B cell (primary cell): Measurements from ENCODE around the gene MOV10L1. TPM values are rescaled to one million over a fixed set of nuclear protein-coding genes. Genes with fewer than 3 reads are reported as not detected.

Experiments used
- ATAC-seq: fragments of 200-7000 bp; cut with Tn5 transposase; one replicate; pipeline ENCODE4 v1.10.0; 2021; ENCODE audit warnings: low read depth, mild to moderate bottlenecking, moderate number of reproducible peaks, moderate library complexity
- CTCF ChIA-PET: fragments of 350-600 bp; sonication (Branson Sonifier 250); formaldehyde crosslinking; loops from one replicate; lab custom pipeline; 2021; ENCODE audit warnings: antibody characterized with exemption, inconsistent platforms; lab: Charles Lee
- POLR2A ChIA-PET: fragments of 350-600 bp; sonication (Branson Sonifier 250); formaldehyde crosslinking; loops from one replicate; lab custom pipeline; 2021; ENCODE audit warnings: antibody characterized with exemption; lab: Charles Lee
- DNase-seq: peaks from one replicate; pipeline ENCODE4 v3.0.0; 2013
- H2AFZ ChIP-seq: 2 replicates; pipeline ENCODE4 v1.6.1; 2012; ENCODE audit warnings: mild to moderate bottlenecking, low read depth, low read length; ENCODE audit not compliant: insufficient read depth, poor library complexity, severe bottlenecking
- H3K27ac ChIP-seq, 2 donors: 1 replicate in 1 of 2; 2 replicates in 1 of 2; pipeline ENCODE4 v1.5.1; 2012 to 2013; ENCODE audit warnings: low read length in 2 of 2, mild to moderate bottlenecking in 2 of 2, moderate library complexity in 1 of 2
- H3K27me3 ChIP-seq, 4 experiments: fragments of 200-600 bp in 1 of 4; sonication (generic) in 1 of 4; replicated peaks in 1 of 4; 1 replicate in 2 of 4; 2 replicates in 2 of 4; pipeline versions ENCODE4 v1.6.1 to v1.7.0; 2013 to 2016; ENCODE audit warnings: low read length in 3 of 4, mild to moderate bottlenecking in 2 of 4, mixed read lengths in 1 of 4, moderate library complexity in 1 of 4; ENCODE audit not compliant: insufficient read depth in 4 of 4, control insufficient read depth in 3 of 4; ENCODE audit errors: control extremely low read depth in 1 of 4
- H3K36me3 ChIP-seq, 2 experiments: replicated peaks in 1 of 2; 1 replicate in 1 of 2; 2 replicates in 1 of 2; pipeline versions ENCODE4 v1.6.1 to v1.7.1; 2013; ENCODE audit warnings: low read length in 1 of 2; ENCODE audit not compliant: insufficient read depth in 2 of 2, control insufficient read depth in 1 of 2; ENCODE audit errors: control extremely low read depth in 1 of 2, extremely low read depth in 1 of 2
- H3K4me1 ChIP-seq, 2 donors: fragments of 200-600 bp in 1 of 2; sonication (generic) in 1 of 2; 1 replicate in 1 of 2; 2 replicates in 1 of 2; pipeline versions ENCODE4 v1.5.1 to v1.6.1; 2013 to 2017; ENCODE audit warnings: low read length in 2 of 2; ENCODE audit not compliant: control insufficient read depth in 2 of 2, insufficient read depth in 2 of 2
- H3K4me2 ChIP-seq: replicated peaks from 2 replicates; pipeline ENCODE3; 2012; ENCODE audit warnings: mild to moderate bottlenecking, low read depth, low read length; ENCODE audit not compliant: poor library complexity, severe bottlenecking
- H3K4me3 ChIP-seq, 5 experiments: fragments of 200-600 bp in 1 of 5; sonication (generic) in 1 of 5; 1 replicate in 3 of 5; 2 replicates in 2 of 5; pipeline versions ENCODE4 v1.5.1 to v1.7.0; 2011 to 2016; ENCODE audit warnings: low read length in 4 of 5, mild to moderate bottlenecking in 4 of 5, low read depth in 2 of 5, control low read depth in 1 of 5, moderate library complexity in 1 of 5; ENCODE audit not compliant: insufficient read depth in 1 of 5; ENCODE audit errors: control extremely low read depth in 1 of 5, extremely low read depth in 1 of 5
- H3K79me2 ChIP-seq: fragments of 200-600 bp; sonication (generic); one replicate; pipeline ENCODE4 v1.6.0; 2016; ENCODE audit warnings: low read length; ENCODE audit not compliant: control insufficient read depth, insufficient read depth
- H3K9ac ChIP-seq: fragments of 200-600 bp; sonication (generic); 2 replicates; pipeline ENCODE4 v1.6.1; 2017; ENCODE audit warnings: mild to moderate bottlenecking, low read length, moderate library complexity
- H3K9me3 ChIP-seq, 3 donors: one replicate each; pipeline versions ENCODE4 v1.6.1 to v1.7.1; 2013; ENCODE audit warnings: low read length in 2 of 3; ENCODE audit not compliant: control insufficient read depth in 2 of 3, insufficient read depth in 1 of 3; ENCODE audit errors: control extremely low read depth in 1 of 3
- H4K20me1 ChIP-seq: 2 replicates; pipeline ENCODE4 v1.6.0; 2012; ENCODE audit warnings: mild to moderate bottlenecking, low read length; ENCODE audit not compliant: insufficient read depth, control insufficient read depth, poor library complexity, severe bottlenecking
- H3K27ac Mint-ChIP-seq: one replicate; pipeline ENCODE4 v1.8.0; 2021; ENCODE audit warnings: mixed read lengths
- H3K27me3 Mint-ChIP-seq: one replicate; pipeline ENCODE4 v1.8.0; 2021; ENCODE audit warnings: mixed read lengths
- H3K4me1 Mint-ChIP-seq: one replicate; pipeline ENCODE4 v1.8.0; 2021; ENCODE audit warnings: mixed read lengths
- H3K4me3 Mint-ChIP-seq: one replicate; pipeline ENCODE4 v1.8.0; 2021; ENCODE audit warnings: mixed read lengths
- H3K9me3 Mint-ChIP-seq: one replicate; pipeline ENCODE4 v1.8.0; 2022; ENCODE audit warnings: mixed read lengths; ENCODE audit not compliant: insufficient read depth
- EZH2 ChIP-seq: IDR thresholded peaks from 2 replicates; pipeline ENCODE4 v1.6.1; 2012; ENCODE audit warnings: borderline replicate concordance, low read depth, mild to moderate bottlenecking, moderate library complexity, low read length; ENCODE audit not compliant: insufficient read depth, poor library complexity, severe bottlenecking
- WGBS: methylation state at CpG from one replicate; pipeline ENCODE4 v1.1.5; 2013; ENCODE audit warnings: missing lambda C conversion rate; ENCODE audit not compliant: insufficient coverage; 5-methylcytosine and 5-hydroxymethylcytosine counted together
- intact Hi-C: fragments of 100-400 bp; cut with micrococcal nuclease; formaldehyde crosslinking; loops from one replicate; pipeline ENCODE4 v1.10.0; 2022
- polyA plus RNA-seq: library from polyadenylated mRNA; depleted of rRNA; stranded (reverse); fragments of >200 nt; gene quantifications from 2 replicates; pipeline ENCODE4 v1.2.3, GENCODE V29; 2012
- total RNA-seq, 2 donors: library from RNA; stranded (reverse); fragments of 120-200 nt in 1 of 2; gene quantifications; 1 replicate in 1 of 2; 2 replicates in 1 of 2; pipeline versions ENCODE4 v1.2.3 to v1.2.4, GENCODE V29; 2013 to 2022
- TF ChIP-seq, protein P1 (sequence below): fragments of 200-600 bp; IDR thresholded peaks from one replicate; pipeline ENCODE4 v1.8.0; 2022; ENCODE audit warnings: antibody characterized with exemption, mild to moderate bottlenecking

Gene MOV10L1
- total and polyA plus RNA-seq, 2 donors (not counting 1 experiment from before 2014, with no cell fraction given), result not detected

DNA sequence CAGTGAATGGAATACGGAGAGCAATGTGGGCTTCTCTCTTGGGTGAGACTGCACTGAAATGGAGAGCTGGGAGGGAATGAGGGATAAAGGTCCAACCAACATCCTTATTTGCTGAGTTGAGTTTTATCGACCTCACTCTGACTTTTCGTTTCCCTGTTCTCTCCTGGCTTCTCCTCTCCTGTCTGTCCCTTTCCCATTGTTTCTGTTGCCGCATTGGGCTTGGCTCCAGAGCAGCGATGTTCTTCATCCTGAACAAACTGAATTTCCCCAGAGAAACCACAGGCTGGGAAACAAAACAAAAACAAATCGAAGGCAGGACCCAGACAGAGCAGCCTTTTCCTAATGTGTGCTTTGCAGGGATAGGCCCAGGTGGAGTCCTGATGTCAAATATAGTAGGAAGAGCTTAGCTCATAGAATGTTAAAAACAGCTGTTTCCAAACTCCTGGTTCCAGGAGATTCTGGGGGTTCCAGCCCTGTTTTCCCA lies 30.0 kb downstream of the MOV10L1 start:
- DNase-seq (no peak), ATAC-seq (no peak)
- intact Hi-C loops, result no loop called here
- H3K27ac ChIP-seq, result no peak overlapping the region
- no peak overlapping the region for H3K9ac ChIP-seq
- WGBS, result 89% methylated on average over 5 of the region's 6 CpGs
- TF ChIP-seq, protein P1, sequence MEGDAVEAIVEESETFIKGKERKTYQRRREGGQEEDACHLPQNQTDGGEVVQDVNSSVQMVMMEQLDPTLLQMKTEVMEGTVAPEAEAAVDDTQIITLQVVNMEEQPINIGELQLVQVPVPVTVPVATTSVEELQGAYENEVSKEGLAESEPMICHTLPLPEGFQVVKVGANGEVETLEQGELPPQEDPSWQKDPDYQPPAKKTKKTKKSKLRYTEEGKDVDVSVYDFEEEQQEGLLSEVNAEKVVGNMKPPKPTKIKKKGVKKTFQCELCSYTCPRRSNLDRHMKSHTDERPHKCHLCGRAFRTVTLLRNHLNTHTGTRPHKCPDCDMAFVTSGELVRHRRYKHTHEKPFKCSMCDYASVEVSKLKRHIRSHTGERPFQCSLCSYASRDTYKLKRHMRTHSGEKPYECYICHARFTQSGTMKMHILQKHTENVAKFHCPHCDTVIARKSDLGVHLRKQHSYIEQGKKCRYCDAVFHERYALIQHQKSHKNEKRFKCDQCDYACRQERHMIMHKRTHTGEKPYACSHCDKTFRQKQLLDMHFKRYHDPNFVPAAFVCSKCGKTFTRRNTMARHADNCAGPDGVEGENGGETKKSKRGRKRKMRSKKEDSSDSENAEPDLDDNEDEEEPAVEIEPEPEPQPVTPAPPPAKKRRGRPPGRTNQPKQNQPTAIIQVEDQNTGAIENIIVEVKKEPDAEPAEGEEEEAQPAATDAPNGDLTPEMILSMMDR, result no peak
- TF ChIP-seq EZH2, result no peak
- H3K27me3 Mint-ChIP-seq, result peaks cover 14% of the 10 kb centered on the region
- peaks cover 0 to 10% (median 3%) of the 10 kb centered on the region in 4 experiments for H3K27me3 ChIP-seq
- H4K20me1 ChIP-seq, result no peaks in the 10 kb centered on the region
- H3K9me3 ChIP-seq, result peaks cover 0 to 29% (median 8%) of the 10 kb centered on the region in 3 donors
- no peak overlapping the region for H3K4me2 ChIP-seq
- no peak overlapping the region for H3K4me3 ChIP-seq
- no peaks in the 10 kb centered on the region for H3K4me1 Mint-ChIP-seq
- no peak overlapping the region for H3K4me3 Mint-ChIP-seq
- no peaks in the 10 kb centered on the region for H3K79me2 ChIP-seq
- H3K9me3 Mint-ChIP-seq, result peaks cover 10% of the 10 kb centered on the region
- ChIA-PET CTCF (interaction anchor here (0.8 kb wide), 1 partner anchor 88 kb away, joined by 3 read pairs; no protein-coding TSS in a partner anchor), POLR2A (no interaction called here)
- H2AFZ ChIP-seq, result no peak overlapping the region
- H3K36me3 ChIP-seq, result no peaks in the 10 kb centered on the region
- no peaks in the 10 kb centered on the region for H3K4me1 ChIP-seq
- H3K27ac Mint-ChIP-seq, result no peak overlapping the region

DNA sequence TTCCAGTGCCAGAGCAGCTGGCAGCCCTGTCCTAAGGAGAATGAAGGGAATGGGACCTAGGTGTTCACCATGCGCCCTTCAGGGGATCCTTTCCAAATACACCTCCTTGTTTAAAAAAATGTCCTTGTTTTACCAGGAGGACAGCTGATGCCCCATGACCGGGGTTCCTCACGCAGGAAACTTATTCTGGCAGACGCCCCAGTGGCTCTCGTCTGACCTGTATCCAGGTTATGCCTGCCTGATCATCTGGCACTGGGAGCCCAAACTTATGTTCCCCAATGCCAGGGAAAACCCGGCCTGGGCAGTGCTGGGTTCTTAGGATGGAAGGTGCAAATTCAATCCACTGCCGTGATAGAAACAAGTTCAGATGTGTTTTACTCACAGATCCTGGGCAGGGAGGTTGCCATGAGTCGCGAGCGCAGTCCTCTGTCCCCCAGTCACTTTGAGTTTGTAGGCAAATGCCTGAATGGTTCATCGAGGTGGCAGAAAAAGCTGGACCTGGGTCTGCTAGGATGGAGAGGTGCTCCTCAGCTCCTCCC lies 31.5 kb downstream of the MOV10L1 start:
- peaks cover 10% of the 10 kb centered on the region for H3K9me3 Mint-ChIP-seq
- TF ChIP-seq, protein P1, result no peak
- TF ChIP-seq EZH2, result no peak
- peaks cover 15% of the 10 kb centered on the region for H3K27me3 Mint-ChIP-seq
- H3K36me3 ChIP-seq, result no peaks in the 10 kb centered on the region
- CTCF ChIA-PET, result interaction anchor here (1.0 kb wide), 1 partner anchor 22 kb away, joined by 3 read pairs; no protein-coding TSS in a partner anchor
- H3K4me2 ChIP-seq, result no peak overlapping the region
- H3K4me3 ChIP-seq, result no peak overlapping the region
- H3K27ac ChIP-seq, result no peak overlapping the region
- H4K20me1 ChIP-seq, result no peaks in the 10 kb centered on the region
- no peak overlapping the region for H2AFZ ChIP-seq
- ATAC-seq, result no peak
- no peaks in the 10 kb centered on the region for H3K4me1 ChIP-seq
- intact Hi-C loops, result no loop called here
- no peak overlapping the region for H3K27ac Mint-ChIP-seq
- H3K9me3 ChIP-seq, result peaks cover 0 to 33% (median 8%) of the 10 kb centered on the region in 3 donors
- WGBS, result 85% methylated on average over 11 of the region's 11 CpGs
- no peaks in the 10 kb centered on the region for H3K79me2 ChIP-seq
- no peak for DNase-seq
- no peak overlapping the region for H3K9ac ChIP-seq
- H3K4me3 Mint-ChIP-seq, result no peak overlapping the region
- no peaks in the 10 kb centered on the region for H3K4me1 Mint-ChIP-seq
- H3K27me3 ChIP-seq, result peaks cover 0 to 10% (median 3%) of the 10 kb centered on the region in 4 experiments
- POLR2A ChIA-PET, result no interaction called here
